ENCODE measurements around the gene ITGA11. TPM values are rescaled to one million over a fixed set of nuclear protein-coding genes. Genes with fewer than 3 reads are reported as not detected.

ITGA11 gene
- polyA plus RNA-seq, 1 of the 3 experiments (the other 2 are of a cell fraction) = 0.49 TPM

DNA sequence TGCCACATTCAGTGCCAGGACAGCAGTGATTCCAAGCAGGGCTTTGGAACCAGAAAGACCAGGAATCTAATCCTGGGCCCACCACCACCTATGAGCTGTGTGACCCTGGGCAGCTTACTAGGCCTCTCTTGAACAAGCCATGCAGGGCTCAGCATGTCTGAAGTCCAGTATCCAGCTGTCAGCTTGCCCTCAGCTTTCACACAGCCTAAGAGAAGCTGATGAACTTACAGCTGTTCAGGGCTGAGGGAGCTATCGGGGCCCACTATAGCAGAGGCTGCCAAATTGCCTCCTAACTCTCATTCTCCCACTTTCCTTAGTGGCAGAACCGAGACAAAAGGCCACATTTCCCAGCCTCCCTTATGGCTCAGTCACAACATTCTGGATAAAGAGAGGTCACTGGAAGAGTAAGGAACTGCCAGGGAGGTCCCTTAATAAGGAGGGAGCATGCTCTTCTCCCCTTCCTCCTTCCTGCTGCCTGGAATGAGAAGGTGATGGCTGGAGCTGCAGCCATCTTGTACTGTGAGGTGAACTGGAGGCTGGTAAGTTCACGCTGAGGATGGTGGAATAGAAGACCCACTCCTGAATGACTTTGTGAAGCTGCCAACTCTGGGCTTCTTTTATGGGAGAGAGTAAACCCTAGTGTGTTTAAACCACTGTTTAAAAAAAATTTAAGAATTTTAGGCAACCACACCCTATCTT lies 120.0 kb downstream of the ITGA11 start (continued):
- TF ChIP-seq, protein P1, sequence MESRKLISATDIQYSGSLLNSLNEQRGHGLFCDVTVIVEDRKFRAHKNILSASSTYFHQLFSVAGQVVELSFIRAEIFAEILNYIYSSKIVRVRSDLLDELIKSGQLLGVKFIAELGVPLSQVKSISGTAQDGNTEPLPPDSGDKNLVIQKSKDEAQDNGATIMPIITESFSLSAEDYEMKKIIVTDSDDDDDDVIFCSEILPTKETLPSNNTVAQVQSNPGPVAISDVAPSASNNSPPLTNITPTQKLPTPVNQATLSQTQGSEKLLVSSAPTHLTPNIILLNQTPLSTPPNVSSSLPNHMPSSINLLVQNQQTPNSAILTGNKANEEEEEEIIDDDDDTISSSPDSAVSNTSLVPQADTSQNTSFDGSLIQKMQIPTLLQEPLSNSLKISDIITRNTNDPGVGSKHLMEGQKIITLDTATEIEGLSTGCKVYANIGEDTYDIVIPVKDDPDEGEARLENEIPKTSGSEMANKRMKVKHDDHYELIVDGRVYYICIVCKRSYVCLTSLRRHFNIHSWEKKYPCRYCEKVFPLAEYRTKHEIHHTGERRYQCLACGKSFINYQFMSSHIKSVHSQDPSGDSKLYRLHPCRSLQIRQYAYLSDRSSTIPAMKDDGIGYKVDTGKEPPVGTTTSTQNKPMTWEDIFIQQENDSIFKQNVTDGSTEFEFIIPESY (IDR thresholded peaks at IDR 0.05; ENCODE audit: borderline replicate concordance, low read depth) = no peak

GRCh38 chr15:68311464-68311835 lies 120.5 kb downstream of the ITGA11 start:
- H3F3A ChIP-seq (replicated peaks; ENCODE audit: insufficient read depth) = no peaks in the 10 kb centered on the region
- no peak overlapping the region for H3K27ac ChIP-seq (ENCODE audit: low read depth in 2 of 2, low read length in 1 of 2)
- no peak overlapping the region for H3K9ac ChIP-seq
- H3K36me3 ChIP-seq (replicated peaks in 1 of 2; ENCODE audit: control insufficient read depth in 1 of 2, insufficient read depth in 2 of 2, low read length in 1 of 2) = no peaks in the 10 kb centered on the region
- no peak for DNase-seq
- H4K20me1 ChIP-seq (ENCODE audit: insufficient read depth) = no peaks in the 10 kb centered on the region
- CTCF ChIA-PET = interaction anchor here (1.0 to 2.7 kb wide), 5 partner anchors 58 to 614 kb away, joined by 3 to 12 read pairs (median 3); no protein-coding TSS in a partner anchor
- H3K27me3 ChIP-seq (ENCODE audit: insufficient read depth) = no peaks in the 10 kb centered on the region
- no peak overlapping the region for H3K4me2 ChIP-seq
- H3K79me2 ChIP-seq (ENCODE audit: insufficient read depth) = no peaks in the 10 kb centered on the region
- TF ChIP-seq, protein P2, sequence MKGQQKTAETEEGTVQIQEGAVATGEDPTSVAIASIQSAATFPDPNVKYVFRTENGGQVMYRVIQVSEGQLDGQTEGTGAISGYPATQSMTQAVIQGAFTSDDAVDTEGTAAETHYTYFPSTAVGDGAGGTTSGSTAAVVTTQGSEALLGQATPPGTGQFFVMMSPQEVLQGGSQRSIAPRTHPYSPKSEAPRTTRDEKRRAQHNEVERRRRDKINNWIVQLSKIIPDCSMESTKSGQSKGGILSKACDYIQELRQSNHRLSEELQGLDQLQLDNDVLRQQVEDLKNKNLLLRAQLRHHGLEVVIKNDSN (IDR thresholded peaks at IDR 0.05; ENCODE audit: borderline replicate concordance, low read depth) = no peak
- TF ChIP-seq, protein P1 (IDR thresholded peaks at IDR 0.05; ENCODE audit: borderline replicate concordance, low read depth) = no peak
- TF ChIP-seq TAF1 (IDR thresholded peaks at IDR 0.05; ENCODE audit: borderline replicate concordance, low read depth, low read length) (no peak), USF2 (IDR thresholded peaks at IDR 0.05; ENCODE audit: borderline replicate concordance, low read depth, low read length) (no peak), NRF1 (IDR thresholded peaks at IDR 0.05; ENCODE audit: low read depth, low read length) (no peak), EZH2phosphoT487 (IDR thresholded peaks at IDR 0.05; ENCODE audit: borderline replicate concordance, low read depth) (no peak), RXRA (IDR thresholded peaks at IDR 0.05; ENCODE audit: borderline replicate concordance, low read depth) (no peak), NFIC (IDR thresholded peaks at IDR 0.05; ENCODE audit: borderline replicate concordance) (no peak), MEF2A (IDR thresholded peaks at IDR 0.05; ENCODE audit: borderline replicate concordance, low read depth) (no peak), JUND (IDR thresholded peaks at IDR 0.05) (no peak), GATA2 (CRISPR knock-in tag; IDR thresholded peaks at IDR 0.05) (no peak), FOXM1 (IDR thresholded peaks at IDR 0.05; ENCODE audit: low read depth) (no peak), POLR2AphosphoS5 (IDR thresholded peaks at IDR 0.05; ENCODE audit: low read depth, low read length) (no peak), SMC3 (IDR thresholded peaks at IDR 0.05; ENCODE audit: low read depth, low read length) (no peak), RCOR1 (IDR thresholded peaks at IDR 0.05; ENCODE audit: low read length) (no peak), ELF1 (IDR thresholded peaks at IDR 0.05) (no peak), RFX5 (IDR thresholded peaks at IDR 0.05; ENCODE audit: low read length) (no peak)
- TF ChIP-seq, protein P3, sequence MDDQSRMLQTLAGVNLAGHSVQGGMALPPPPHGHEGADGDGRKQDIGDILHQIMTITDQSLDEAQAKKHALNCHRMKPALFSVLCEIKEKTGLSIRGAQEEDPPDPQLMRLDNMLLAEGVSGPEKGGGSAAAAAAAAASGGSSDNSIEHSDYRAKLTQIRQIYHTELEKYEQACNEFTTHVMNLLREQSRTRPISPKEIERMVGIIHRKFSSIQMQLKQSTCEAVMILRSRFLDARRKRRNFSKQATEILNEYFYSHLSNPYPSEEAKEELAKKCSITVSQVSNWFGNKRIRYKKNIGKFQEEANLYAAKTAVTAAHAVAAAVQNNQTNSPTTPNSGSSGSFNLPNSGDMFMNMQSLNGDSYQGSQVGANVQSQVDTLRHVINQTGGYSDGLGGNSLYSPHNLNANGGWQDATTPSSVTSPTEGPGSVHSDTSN (IDR thresholded peaks at IDR 0.05) = no peak
- TF ChIP-seq, protein P4, sequence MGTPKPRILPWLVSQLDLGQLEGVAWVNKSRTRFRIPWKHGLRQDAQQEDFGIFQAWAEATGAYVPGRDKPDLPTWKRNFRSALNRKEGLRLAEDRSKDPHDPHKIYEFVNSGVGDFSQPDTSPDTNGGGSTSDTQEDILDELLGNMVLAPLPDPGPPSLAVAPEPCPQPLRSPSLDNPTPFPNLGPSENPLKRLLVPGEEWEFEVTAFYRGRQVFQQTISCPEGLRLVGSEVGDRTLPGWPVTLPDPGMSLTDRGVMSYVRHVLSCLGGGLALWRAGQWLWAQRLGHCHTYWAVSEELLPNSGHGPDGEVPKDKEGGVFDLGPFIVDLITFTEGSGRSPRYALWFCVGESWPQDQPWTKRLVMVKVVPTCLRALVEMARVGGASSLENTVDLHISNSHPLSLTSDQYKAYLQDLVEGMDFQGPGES (IDR thresholded peaks at IDR 0.05; ENCODE audit: low read depth, low read length) = no peak
- 95% methylated on average over 3 of the region's 3 CpGs for WGBS (ENCODE audit: low lambda C conversion rate)
- POLR2A ChIA-PET = interaction anchor here (1.8 kb wide), 1 partner anchor 34 kb away, joined by 5 read pairs; the partner anchor contains the start of gene FEM1B
- no peak overlapping the region for H2AFZ ChIP-seq (ENCODE audit: low read depth)
- no peak overlapping the region for H3K4me3 ChIP-seq (ENCODE audit: low read depth in 2 of 2, low read length in 1 of 2)
- H3K9me2 ChIP-seq = no peaks in the 10 kb centered on the region
- no peaks in the 10 kb centered on the region for H3K9me3 ChIP-seq
- H3K4me1 ChIP-seq (ENCODE audit: control insufficient read depth in 1 of 2, insufficient read depth in 2 of 2, low read depth in 1 of 2, low read length in 1 of 2) = peaks cover 0 to 9% of the 10 kb centered on the region in 2 experiments; a peak in 1 of 4 replicates

Data from SK-N-SH (cell line).